ENCODE data around the gene NPR3. TPM values are rescaled to one million over a fixed set of nuclear protein-coding genes. Genes with fewer than 3 reads are reported as not detected.

NPR3 gene
- total RNA-seq, 1 experiment from 2014 or later: not detected

DNA sequence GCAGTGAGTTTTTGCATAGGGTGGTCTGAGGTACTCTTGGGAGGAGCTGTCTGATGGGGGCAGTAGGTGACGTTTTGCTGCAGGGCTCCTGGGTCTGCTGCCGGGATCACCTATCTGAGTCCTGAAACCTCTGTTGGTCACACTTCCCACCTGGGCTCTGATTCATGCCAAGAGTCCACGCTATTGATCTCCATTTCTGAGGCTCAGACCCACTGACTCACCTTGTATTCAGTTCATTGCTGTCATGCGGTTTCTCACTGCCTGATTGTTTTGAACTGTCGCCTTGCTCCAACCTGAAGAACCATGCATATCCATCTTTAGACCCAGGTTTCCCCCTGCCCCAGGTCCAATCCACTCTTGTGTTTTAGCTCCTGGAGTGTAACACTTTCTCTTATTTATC lies 101.3 kb downstream of the NPR3 start:
- H3K18ac ChIP-seq (ENCODE audit: insufficient read length, low read depth, low read length): no peak overlapping the region
- no peak overlapping the region for H2AK5ac ChIP-seq (ENCODE audit: insufficient read length, low read length)
- H3K4me1 Mint-ChIP-seq: no peaks in the 10 kb centered on the region
- no peak overlapping the region for H3K4me2 ChIP-seq (ENCODE audit: insufficient read depth, insufficient read length, low read length)
- no peak overlapping the region for H3K4ac ChIP-seq (ENCODE audit: low read depth, low read length)
- H2BK12ac ChIP-seq (ENCODE audit: insufficient read length, low read depth, low read length): no peak overlapping the region
- H3K27me3 ChIP-seq (ENCODE audit: insufficient read depth, low read length): no peaks in the 10 kb centered on the region
- peaks cover 3% of the 10 kb centered on the region for H3K27me3 Mint-ChIP-seq (ENCODE audit: low read depth)
- TF ChIP-seq, protein P1, sequence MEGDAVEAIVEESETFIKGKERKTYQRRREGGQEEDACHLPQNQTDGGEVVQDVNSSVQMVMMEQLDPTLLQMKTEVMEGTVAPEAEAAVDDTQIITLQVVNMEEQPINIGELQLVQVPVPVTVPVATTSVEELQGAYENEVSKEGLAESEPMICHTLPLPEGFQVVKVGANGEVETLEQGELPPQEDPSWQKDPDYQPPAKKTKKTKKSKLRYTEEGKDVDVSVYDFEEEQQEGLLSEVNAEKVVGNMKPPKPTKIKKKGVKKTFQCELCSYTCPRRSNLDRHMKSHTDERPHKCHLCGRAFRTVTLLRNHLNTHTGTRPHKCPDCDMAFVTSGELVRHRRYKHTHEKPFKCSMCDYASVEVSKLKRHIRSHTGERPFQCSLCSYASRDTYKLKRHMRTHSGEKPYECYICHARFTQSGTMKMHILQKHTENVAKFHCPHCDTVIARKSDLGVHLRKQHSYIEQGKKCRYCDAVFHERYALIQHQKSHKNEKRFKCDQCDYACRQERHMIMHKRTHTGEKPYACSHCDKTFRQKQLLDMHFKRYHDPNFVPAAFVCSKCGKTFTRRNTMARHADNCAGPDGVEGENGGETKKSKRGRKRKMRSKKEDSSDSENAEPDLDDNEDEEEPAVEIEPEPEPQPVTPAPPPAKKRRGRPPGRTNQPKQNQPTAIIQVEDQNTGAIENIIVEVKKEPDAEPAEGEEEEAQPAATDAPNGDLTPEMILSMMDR (conservative IDR thresholded peaks at IDR 0.05): no peak
- no peaks in the 10 kb centered on the region for H4K20me1 ChIP-seq (ENCODE audit: control insufficient read depth, insufficient read depth, insufficient read length)
- no peak overlapping the region for H3K23ac ChIP-seq (ENCODE audit: insufficient read length, low read depth, low read length)
- no peak overlapping the region for H2BK5ac ChIP-seq (ENCODE audit: insufficient read length, low read length)
- no peaks in the 10 kb centered on the region for H3K79me1 ChIP-seq (ENCODE audit: insufficient read depth, low read depth, low read length, poor library complexity, severe bottlenecking)
- H3K9me3 Mint-ChIP-seq: peaks cover 7 to 9% of the 10 kb centered on the region in 2 experiments
- DNase-seq: no peak
- H3K56ac ChIP-seq (ENCODE audit: insufficient read length, low read depth, low read length): no peak overlapping the region
- no CpG with 5 or more reads among the region's 5 CpGs for WGBS (ENCODE audit: extremely low coverage, insufficient read length, low lambda C conversion rate)
- no peak overlapping the region for H4K91ac ChIP-seq (ENCODE audit: insufficient read length, low read depth, low read length)
- no peak overlapping the region for H2AFZ ChIP-seq (ENCODE audit: low read length)
- no peak overlapping the region for H4K5ac ChIP-seq (ENCODE audit: insufficient read length, low read depth, low read length)
- H3K23me2 ChIP-seq (ENCODE audit: insufficient read length, low read depth, low read length, poor library complexity, severe bottlenecking): no peaks in the 10 kb centered on the region
- H3K79me2 ChIP-seq (ENCODE audit: insufficient read depth, low read length): no peaks in the 10 kb centered on the region
- no peak overlapping the region for H3T11ph ChIP-seq (ENCODE audit: low read length)
- no peak overlapping the region for H3K4me3 Mint-ChIP-seq
- no peaks in the 10 kb centered on the region for H3K4me1 ChIP-seq (ENCODE audit: insufficient read depth, low read length)
- no peak overlapping the region; the same call in 1 of the 2 replicates for H3K14ac ChIP-seq (ENCODE audit: insufficient read depth, low read length)
- H3K27ac Mint-ChIP-seq: no peak overlapping the region
- H3K36me3 Mint-ChIP-seq (ENCODE audit: insufficient read depth in 1 of 3, low read depth in 3 of 3): peaks cover 0 to 7% (median 0%) of the 10 kb centered on the region in 3 experiments; a peak in 2 of 7 replicates
- H3K9me3 ChIP-seq (ENCODE audit: control insufficient read depth, low read depth, low read length): no peaks in the 10 kb centered on the region
- H3K27ac ChIP-seq (ENCODE audit: insufficient read length, low read depth, low read length): no peak overlapping the region
- no peak overlapping the region for H2BK20ac ChIP-seq (ENCODE audit: low read depth, low read length, poor library complexity, severe bottlenecking)
- no peak overlapping the region for H4K8ac ChIP-seq (replicated peaks; ENCODE audit: insufficient read length, low read depth, low read length)
- H3K9ac ChIP-seq (ENCODE audit: extremely low read depth, insufficient read length, low read length): no peak overlapping the region
- H2BK15ac ChIP-seq (ENCODE audit: low read depth, low read length): no peak overlapping the region
- no peak overlapping the region for H2BK120ac ChIP-seq (ENCODE audit: low read depth, low read length, poor library complexity, severe bottlenecking)

Measured in H9 (cell line).